HEK293 (cell line): ENCODE data around the gene CLEC2D.
"Not testable (repeated sequence)": the region's sequence is repeated elsewhere in the genome, so short reads cannot be mapped to it uniquely, and the experiment has no call there.

Experiments used
- CTCF ChIA-PET: fragments of 350-600 bp; formaldehyde crosslinking; extraction: SDS; loops from one replicate; lab custom pipeline; 2021; ENCODE audit warnings: antibody characterized with exemption; lab: Yijun Ruan, JAX
- POLR2A ChIA-PET: fragments of 300-600 bp; formaldehyde crosslinking; extraction: SDS; loops from one replicate; lab custom pipeline; 2020; ENCODE audit warnings: antibody characterized with exemption, inconsistent platforms; lab: Yijun Ruan, JAX
- H3K27ac ChIP-seq: fragments of 200-500 bp; sonication (Bioruptor generic); 2 replicates; pipeline ENCODE4 v1.5.1; 2014; ENCODE audit warnings: low read depth, low read length, control low read depth, inconsistent platforms; ENCODE audit errors: extremely low read depth
- H3K36me3 ChIP-seq, 2 experiments: fragments of 200-500 bp in 1 of 2; sonication (Bioruptor generic) in 1 of 2; 1 replicate in 1 of 2; 2 replicates in 1 of 2; pipeline ENCODE4 v1.5.1; 2014 to 2017; ENCODE audit warnings: inconsistent platforms in 2 of 2, low read length in 2 of 2; ENCODE audit not compliant: control insufficient read depth in 2 of 2, insufficient read depth in 1 of 2
- H3K4me1 ChIP-seq: fragments of 200-500 bp; sonication (Bioruptor generic); 2 replicates; pipeline ENCODE4 v1.5.1; 2014; ENCODE audit warnings: mild to moderate bottlenecking, low read length, inconsistent platforms; ENCODE audit not compliant: control insufficient read depth, insufficient read depth
- H3K4me3 ChIP-seq: 2 replicates; pipeline ENCODE4 v1.5.1; 2011; ENCODE audit warnings: low read depth, mild to moderate bottlenecking, control low read depth, low read length, moderate library complexity
- H3K9me3 ChIP-seq: fragments of 200-500 bp; sonication (Bioruptor generic); 2 replicates; pipeline ENCODE4 v1.5.1; 2014; ENCODE audit warnings: low read depth, low read length, inconsistent platforms; ENCODE audit not compliant: control insufficient read depth, insufficient read depth
- SETDB1 ChIP-seq: IDR thresholded peaks from one replicate; pipeline ENCODE4 v1.6.1; 2017; ENCODE audit warnings: mild to moderate bottlenecking, low read length, moderate library complexity, mixed read lengths; ENCODE audit not compliant: insufficient read length
- YY2 ChIP-seq: fragments of 450-650 bp; formaldehyde crosslinking; IDR thresholded peaks from 2 replicates; pipeline ENCODE4 v1.5.1; 2016; ENCODE audit warnings: missing biosample characterization, missing genetic modification characterization
- ZEB2 ChIP-seq: fragments of 450-650 bp; formaldehyde crosslinking; IDR thresholded peaks from 2 replicates; pipeline ENCODE4 v1.5.1; 2016; ENCODE audit warnings: missing biosample characterization, missing genetic modification characterization
- ZFP37 ChIP-seq: fragments of 450-650 bp; formaldehyde crosslinking; IDR thresholded peaks from 2 replicates; pipeline ENCODE4 v1.5.1; 2016; ENCODE audit warnings: missing biosample characterization, missing genetic modification characterization
- ZNF16 ChIP-seq: fragments of 450-650 bp; formaldehyde crosslinking; IDR thresholded peaks from 2 replicates; pipeline ENCODE4 v1.5.1; 2016; ENCODE audit warnings: low read depth, missing biosample characterization, missing genetic modification characterization
- ZNF2 ChIP-seq: fragments of 450-650 bp; formaldehyde crosslinking; IDR thresholded peaks from 2 replicates; pipeline ENCODE4 v1.5.1; 2016; ENCODE audit warnings: missing biosample characterization, missing genetic modification characterization
- ZNF433 ChIP-seq: fragments of 450-650 bp; formaldehyde crosslinking; IDR thresholded peaks from 2 replicates; pipeline ENCODE4 v1.5.1; 2016; ENCODE audit warnings: missing biosample characterization, missing genetic modification characterization, low read depth
- ZNF529 ChIP-seq: fragments of 450-650 bp; formaldehyde crosslinking; IDR thresholded peaks from 2 replicates; pipeline ENCODE4 v1.5.1; 2017; ENCODE audit warnings: missing genetic modification characterization, missing biosample characterization; ENCODE audit not compliant: insufficient replicate concordance
- ZNF549 ChIP-seq: fragments of 450-650 bp; IDR thresholded peaks from 2 replicates; pipeline ENCODE4 v1.5.1; 2018; ENCODE audit warnings: missing biosample characterization, missing genetic modification characterization, mild to moderate bottlenecking, inconsistent platforms, moderate library complexity
- ZNF654 ChIP-seq: fragments of 450-650 bp; formaldehyde crosslinking; IDR thresholded peaks from 2 replicates; pipeline ENCODE4 v1.5.1; 2016; ENCODE audit warnings: low read depth, missing biosample characterization, missing genetic modification characterization
- ZSCAN30 ChIP-seq: fragments of 450-650 bp; IDR thresholded peaks from 2 replicates; pipeline ENCODE4 v1.5.1; 2018; ENCODE audit warnings: missing biosample characterization, mild to moderate bottlenecking, missing genetic modification characterization, moderate library complexity
- TF ChIP-seq, protein P1 (sequence below): fragments of 450-650 bp; formaldehyde crosslinking; IDR thresholded peaks from 2 replicates; pipeline ENCODE4 v1.5.1; 2017; ENCODE audit warnings: missing biosample characterization, mild to moderate bottlenecking, missing genetic modification characterization, moderate library complexity

Gene CLEC2D

DNA sequence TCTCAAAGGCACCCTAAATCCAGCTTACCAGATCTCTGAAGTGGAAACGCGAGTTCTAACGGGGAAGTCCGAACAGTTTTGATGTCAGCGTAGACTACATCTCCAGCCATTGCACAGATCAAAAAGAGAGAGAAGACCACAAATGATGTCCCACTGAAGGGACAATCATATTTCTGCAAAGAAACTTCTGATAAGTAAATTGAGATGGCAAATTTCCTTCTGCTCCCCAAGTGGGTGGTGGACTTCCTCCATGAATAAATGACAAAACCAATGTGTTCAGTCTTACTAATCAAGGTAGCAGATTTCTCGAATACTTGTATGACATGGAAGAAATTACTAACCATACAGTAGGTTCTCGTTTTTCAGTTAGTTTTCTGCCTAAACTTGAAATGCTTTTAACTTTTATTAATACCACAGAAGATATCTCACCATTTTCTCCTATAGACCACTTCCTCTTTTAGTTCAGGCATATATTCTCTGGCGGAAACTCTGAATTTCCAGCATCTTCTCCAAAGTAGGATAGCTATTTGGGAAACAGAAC is 63.5 kb downstream of the CLEC2D start, which contains the start of gene CLECL1 (continued):
- no peak for TF ChIP-seq SETDB1

DNA sequence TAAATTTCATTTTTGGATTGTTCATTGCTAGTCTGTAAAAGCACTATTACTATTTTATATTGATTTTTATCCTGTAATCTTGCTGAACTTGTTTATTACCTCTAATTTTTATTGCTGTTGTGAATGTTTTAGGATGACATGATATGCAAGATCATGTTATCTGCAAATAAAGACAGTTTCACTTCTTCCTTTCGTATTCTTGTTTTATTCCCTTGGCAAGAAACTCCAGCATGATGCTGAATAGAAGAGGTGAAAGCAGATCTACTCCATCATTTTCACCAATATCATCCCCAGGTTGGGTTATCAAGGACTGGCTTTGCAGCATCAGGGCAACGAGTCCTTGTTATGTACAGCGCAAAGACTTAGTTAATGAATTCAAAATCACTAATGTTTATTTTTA is 66.1 kb downstream of the CLEC2D start:
- no peaks in the 10 kb centered on the region for H3K36me3 ChIP-seq
- no peak overlapping the region for H3K4me3 ChIP-seq
- TF ChIP-seq ZNF529 (tag by site-specific recombination) (no peak), YY2 (tag by site-specific recombination) (no peak), ZNF2 (tag by site-specific recombination) (no peak), ZFP37 (tag by site-specific recombination) (no peak), ZEB2 (tag by site-specific recombination) (no peak), ZNF433 (no peak), ZSCAN30 (tag by site-specific recombination) (no peak), ZNF654 (tag by site-specific recombination) (no peak)
- TF ChIP-seq, protein P1, sequence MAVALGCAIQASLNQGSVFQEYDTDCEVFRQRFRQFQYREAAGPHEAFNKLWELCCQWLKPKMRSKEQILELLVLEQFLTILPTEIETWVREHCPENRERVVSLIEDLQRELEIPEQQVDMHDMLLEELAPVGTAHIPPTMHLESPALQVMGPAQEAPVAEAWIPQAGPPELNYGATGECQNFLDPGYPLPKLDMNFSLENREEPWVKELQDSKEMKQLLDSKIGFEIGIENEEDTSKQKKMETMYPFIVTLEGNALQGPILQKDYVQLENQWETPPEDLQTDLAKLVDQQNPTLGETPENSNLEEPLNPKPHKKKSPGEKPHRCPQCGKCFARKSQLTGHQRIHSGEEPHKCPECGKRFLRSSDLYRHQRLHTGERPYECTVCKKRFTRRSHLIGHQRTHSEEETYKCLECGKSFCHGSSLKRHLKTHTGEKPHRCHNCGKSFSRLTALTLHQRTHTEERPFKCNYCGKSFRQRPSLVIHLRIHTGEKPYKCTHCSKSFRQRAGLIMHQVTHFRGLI (tag by site-specific recombination), result no peak
- no peaks in the 10 kb centered on the region for H3K9me3 ChIP-seq
- no peaks in the 10 kb centered on the region for H3K4me1 ChIP-seq
- ChIA-PET POLR2A (no interaction called here), CTCF (interaction anchor here (0.7 kb wide), 1 partner anchor 35 kb away, joined by 5 read pairs; no protein-coding TSS in a partner anchor)
- no peak overlapping the region for H3K27ac ChIP-seq

DNA sequence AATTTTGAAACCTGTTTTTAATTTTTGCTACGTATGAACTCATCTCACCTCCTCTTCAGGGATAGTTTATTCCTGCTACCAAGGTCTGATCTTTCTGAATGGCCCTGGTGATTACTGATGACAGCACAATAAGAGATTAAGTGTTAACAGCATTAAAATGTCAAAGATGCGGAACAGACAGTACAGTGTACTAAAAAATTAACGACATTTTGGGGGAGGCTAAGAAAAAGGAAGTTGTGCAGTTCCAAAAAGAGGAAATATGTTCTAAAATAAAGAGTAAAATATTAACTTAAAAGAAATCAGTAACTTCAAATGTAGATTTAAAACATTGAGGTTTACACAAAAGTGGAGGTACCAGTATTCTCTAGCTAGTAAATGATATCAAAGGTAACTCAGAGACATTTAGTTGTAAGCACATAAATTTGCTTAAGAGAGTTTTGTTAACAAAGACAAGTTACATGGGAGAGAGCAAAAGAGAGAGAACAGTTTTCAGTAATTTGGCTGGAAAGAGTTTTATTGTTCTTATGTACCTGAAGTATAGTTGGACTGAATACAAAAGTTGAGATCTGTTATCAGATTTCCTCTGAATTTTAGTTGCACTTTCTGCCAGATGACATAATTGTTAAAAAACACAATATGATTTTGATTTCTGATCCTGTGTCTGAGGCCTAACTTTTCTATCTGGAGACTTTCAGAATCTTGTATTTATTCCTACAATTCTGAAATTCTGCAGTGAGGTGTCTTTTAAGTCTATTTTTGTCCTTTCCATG is 67.6 kb downstream of the CLEC2D start:
- Histone ChIP-seq H3K36me3 (no peaks in the 10 kb centered on the region), H3K27ac (no peak overlapping the region), H3K4me1 (no peaks in the 10 kb centered on the region), H3K4me3 (no peak overlapping the region), H3K9me3 (no peaks in the 10 kb centered on the region)
- CTCF ChIA-PET, result no interaction called here
- POLR2A ChIA-PET, result no interaction called here
- TF ChIP-seq ZNF549 (tag by site-specific recombination) (no peak), ZNF16 (no peak)

GRCh38 chr12:9738905-9739304 is 69.4 kb downstream of the CLEC2D start:
- H3K4me3 ChIP-seq, H3K27ac ChIP-seq, H3K36me3 ChIP-seq, H3K4me1 ChIP-seq, H3K9me3 ChIP-seq, POLR2A ChIA-PET: not testable (repeated sequence)
- CTCF ChIA-PET, result interaction anchor here (1.9 kb wide), 1 partner anchor 12 kb away, joined by 6 read pairs; no protein-coding TSS in a partner anchor

DNA sequence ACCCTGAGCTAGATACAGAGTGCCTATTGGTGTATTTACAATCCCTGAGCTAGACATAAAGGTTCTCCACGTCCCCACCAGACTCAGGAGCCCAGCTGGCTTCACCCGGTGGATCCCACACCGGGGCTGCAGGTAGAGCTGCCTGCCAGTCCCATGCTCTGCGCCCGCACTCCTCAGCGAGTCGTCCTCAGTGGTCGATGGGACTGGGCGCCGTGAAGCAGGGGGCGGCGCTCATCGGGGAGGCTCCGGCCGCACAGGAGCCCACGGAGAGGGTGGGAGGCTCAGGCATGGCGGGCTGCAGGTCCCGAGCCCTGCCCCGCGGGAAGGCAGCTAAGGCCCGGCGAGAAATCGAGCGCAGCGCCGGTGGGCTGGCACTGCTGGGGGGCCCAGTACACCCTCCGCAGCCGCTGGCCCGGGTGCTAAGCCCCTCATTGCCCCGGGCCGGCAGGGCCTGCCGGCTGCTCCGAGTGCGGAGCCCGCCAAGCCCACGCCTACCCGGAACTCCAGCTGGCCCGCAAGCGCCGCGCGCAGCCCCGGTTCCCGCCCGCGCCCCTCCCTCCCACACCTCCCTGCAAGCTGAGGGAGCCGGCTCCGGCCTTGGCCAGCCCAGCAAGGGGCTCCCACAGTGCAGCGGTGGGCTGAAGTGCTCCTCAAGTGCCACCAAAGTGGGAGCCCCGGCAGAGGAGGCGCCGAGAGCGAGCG is 70.0 kb downstream of the CLEC2D start:
- POLR2A ChIA-PET, H3K4me1 ChIP-seq, H3K4me3 ChIP-seq, H3K9me3 ChIP-seq, H3K27ac ChIP-seq, H3K36me3 ChIP-seq: not testable (repeated sequence)
- CTCF ChIA-PET, result interaction anchor here (1.9 kb wide), 1 partner anchor 11 kb away, joined by 6 read pairs; no protein-coding TSS in a partner anchor
